C4-2B (cell line): ENCODE data around the gene RWDD4.

ENCODE experiments used
- H3K27ac ChIP-seq: fragments of 450-650 bp; 2 replicates; pipeline ENCODE4 v1.5.1; 2017
- CTCF ChIP-seq: fragments of 450-650 bp; conservative IDR thresholded peaks from 2 replicates; pipeline ENCODE4 v1.5.1; 2017; ENCODE audit warnings: mild to moderate bottlenecking
- ZFX ChIP-seq: fragments of 450-650 bp; IDR thresholded peaks from 2 replicates; pipeline ENCODE4 v1.6.1; 2017

RWDD4 gene

GRCh38 chr4:183659029-183659871, at the start of gene RWDD4, which contains the start of gene TRAPPC11:
Gene RWDD4 (minus strand): TSS chr4:183659185. CDS start chr4:183658952, 233 bp downstream.
Gene TRAPPC11 (plus strand): TSS chr4:183659293. CDS start chr4:183663868, 4,575 bp downstream.
- peak within 1 kb of the TSS; percentile 93 for H3K27ac ChIP-seq
- peak; percentile 40; the same call in 1 of the 2 replicates for TF ChIP-seq ZFX
- peak; percentile 13; the same call in 1 of the 2 replicates for TF ChIP-seq CTCF

- no peak overlapping the region for H3K27ac ChIP-seq
- TF ChIP-seq ZFX, result no peak
- TF ChIP-seq CTCF, result no peak
These were observed 43.5 kb upstream of the RWDD4 start for GRCh38 chr4:183702492-183702891.

DNA sequence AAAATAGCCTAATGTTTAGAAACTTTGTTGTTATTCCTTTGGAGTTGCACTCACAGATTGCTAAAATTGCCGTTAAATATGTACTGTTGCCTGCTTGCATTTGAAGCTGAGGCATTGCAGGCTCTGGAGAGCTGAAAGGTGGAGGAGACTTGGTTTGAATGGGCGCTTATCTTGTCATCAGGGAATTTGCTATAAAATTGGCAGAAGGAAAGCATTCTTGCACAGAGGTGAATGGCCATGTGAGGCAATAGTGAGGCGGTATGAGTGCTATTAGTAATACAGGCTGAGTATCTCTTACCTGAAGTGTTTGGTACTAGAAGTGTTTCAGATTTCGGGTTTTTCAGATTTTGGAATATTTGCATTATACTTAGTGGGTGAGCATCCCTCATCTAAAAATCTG, 41.4 kb upstream of the RWDD4 start:
- no peak overlapping the region for H3K27ac ChIP-seq
- TF ChIP-seq CTCF, result 0 out of 2 replicates have a peak, but pooled peaks have one; percentile 9
- no peak for TF ChIP-seq ZFX

DNA sequence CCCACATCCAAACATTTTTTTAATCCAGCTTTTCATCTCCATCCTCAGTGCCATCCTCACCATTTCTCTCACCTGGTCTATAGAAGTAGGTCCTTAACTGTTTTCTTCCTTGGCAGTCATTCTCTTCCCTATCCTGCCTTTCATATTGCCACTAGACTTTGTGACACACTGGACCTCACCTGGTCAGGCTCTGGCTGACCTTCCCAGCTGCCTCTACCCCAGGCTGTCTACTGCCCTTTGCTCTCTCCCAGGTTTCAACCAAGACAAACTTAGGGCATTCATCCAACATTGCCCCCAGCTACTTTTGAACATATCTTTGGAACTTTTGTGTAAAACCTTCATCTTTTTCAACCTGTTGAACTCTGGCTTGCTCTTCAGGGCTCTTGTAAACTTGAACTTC, 39.9 kb upstream of the RWDD4 start:
- TF ChIP-seq ZFX, result no peak
- H3K27ac ChIP-seq, result no peak overlapping the region

DNA sequence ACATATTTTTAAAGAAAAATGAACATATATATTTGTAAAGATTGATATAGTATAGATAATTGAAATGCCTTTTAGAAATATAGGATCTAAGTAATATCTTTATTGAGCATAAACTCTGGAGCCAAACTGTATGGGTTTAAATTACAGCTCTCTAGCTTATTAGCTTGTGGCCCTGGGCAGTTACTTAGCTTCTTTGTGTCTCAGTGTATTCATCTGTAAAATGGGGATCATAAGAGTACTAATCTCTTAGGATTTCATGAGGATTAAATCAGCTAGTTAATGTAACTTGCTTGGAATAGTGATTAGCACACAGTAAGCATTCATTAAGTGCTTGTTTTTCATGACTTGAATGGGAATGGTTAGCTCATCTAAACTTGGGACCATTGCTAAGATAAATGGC, 32.9 kb upstream of the RWDD4 start:
- no peak for TF ChIP-seq ZFX
- no peak for TF ChIP-seq CTCF

GRCh38 chr4:183691006-183691405, 32.0 kb upstream of the RWDD4 start:
- no peak for TF ChIP-seq CTCF
- TF ChIP-seq ZFX, result no peak
- H3K27ac ChIP-seq, result no peak overlapping the region

More for the DNA sequence above, 32.9 kb upstream of the RWDD4 start:
- H3K27ac ChIP-seq, result no peak overlapping the region

DNA sequence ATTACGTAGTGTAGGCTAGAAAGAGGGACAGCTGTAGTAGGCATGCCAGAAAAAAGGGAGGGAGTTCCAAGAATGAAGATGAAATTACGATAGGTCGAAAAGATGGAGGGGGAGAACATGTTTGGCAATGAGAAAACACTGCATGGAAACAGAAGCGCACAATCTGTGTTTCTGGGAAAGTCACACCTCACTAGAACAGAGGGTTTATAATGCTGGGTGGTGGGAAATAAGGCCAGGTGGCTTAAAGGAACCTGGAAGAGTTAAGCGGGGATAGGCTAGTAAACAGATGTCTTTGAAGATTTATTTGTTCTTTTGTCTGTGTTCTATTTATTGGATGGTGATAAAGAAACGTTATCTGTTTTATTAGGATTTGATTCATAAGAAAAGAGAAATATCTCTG, 29.2 kb upstream of the RWDD4 start:
- H3K27ac ChIP-seq, result no peak overlapping the region
- TF ChIP-seq ZFX (no peak), CTCF (no peak)

GRCh38 chr4:183686461-183686860, 27.5 kb upstream of the RWDD4 start:
- no peak overlapping the region for H3K27ac ChIP-seq
- TF ChIP-seq CTCF, result no peak
- TF ChIP-seq ZFX, result no peak
